Smooth muscle cell (in vitro differentiated cells): ENCODE results near the gene NCBP1. TPM values are rescaled to one million over a fixed set of nuclear protein-coding genes. Genes with fewer than 3 reads are reported as not detected.

Source experiments
- DNase-seq: peaks from one replicate; lab custom pipeline; 2025; ENCODE audit not compliant: unreplicated experiment; lab: John Stamatoyannopoulos, UW
- H2AFZ ChIP-seq: fragments of 200-600 bp; sonication (generic); 2 replicates; pipeline ENCODE4 v1.6.0; 2016; ENCODE audit warnings: antibody characterized with exemption, low read depth, mild to moderate bottlenecking
- H3F3A ChIP-seq: fragments of 200-600 bp; sonication (generic); 2 replicates; pipeline ENCODE4 v1.6.0; 2017; ENCODE audit warnings: antibody characterized with exemption, low read depth
- H3K27ac ChIP-seq: fragments of 200-600 bp; sonication (generic); 2 replicates; pipeline ENCODE4 v1.5.1; 2016; ENCODE audit warnings: low read depth, mild to moderate bottlenecking
- H3K27me3 ChIP-seq: fragments of 200-600 bp; sonication (generic); 2 replicates; pipeline ENCODE4 v1.6.1; 2016; ENCODE audit warnings: low read depth, mild to moderate bottlenecking
- H3K36me3 ChIP-seq: fragments of 200-600 bp; sonication (generic); 2 replicates; pipeline ENCODE4 v1.5.1; 2016; ENCODE audit warnings: low read depth
- H3K4me1 ChIP-seq: fragments of 200-600 bp; sonication (generic); 2 replicates; pipeline ENCODE4 v1.5.1; 2016; ENCODE audit warnings: low read depth
- H3K4me2 ChIP-seq: fragments of 200-600 bp; sonication (generic); 2 replicates; pipeline ENCODE4 v1.6.0; 2016; ENCODE audit warnings: mild to moderate bottlenecking
- H3K4me3 ChIP-seq: fragments of 200-600 bp; sonication (generic); 2 replicates; pipeline ENCODE4 v1.5.1; 2016; ENCODE audit warnings: mild to moderate bottlenecking
- H3K79me2 ChIP-seq: fragments of 200-600 bp; sonication (generic); 2 replicates; pipeline ENCODE4 v1.6.0; 2016; ENCODE audit warnings: low read depth, mild to moderate bottlenecking
- H3K9ac ChIP-seq: fragments of 200-600 bp; sonication (generic); 2 replicates; pipeline ENCODE4 v1.6.0; 2016; ENCODE audit warnings: low read depth
- H3K9me3 ChIP-seq: fragments of 200-600 bp; sonication (generic); replicated peaks from 2 replicates; pipeline ENCODE4 v1.5.1; 2016; ENCODE audit warnings: low read depth
- H4K20me1 ChIP-seq: fragments of 200-600 bp; sonication (generic); 2 replicates; pipeline ENCODE4 v1.6.0; 2016; ENCODE audit warnings: low read depth
- CTCF ChIP-seq: fragments of 200-600 bp; sonication (generic); IDR thresholded peaks from 2 replicates; pipeline ENCODE4 v1.5.1; 2017; ENCODE audit warnings: borderline replicate concordance, mild to moderate bottlenecking, antibody characterized with exemption; ENCODE audit not compliant: insufficient read depth, poor library complexity, severe bottlenecking
- WGBS: methylation state at CpG from one replicate; pipeline ENCODE4 v1.1.7; 2016; ENCODE audit warnings: low lambda C conversion rate; 5-methylcytosine and 5-hydroxymethylcytosine counted together
- polyA plus RNA-seq: library from polyadenylated mRNA; unstranded; fragments of >200 nt; fragmentation: Nextera tagmentation; extraction: Ambion mirVana; gene quantifications from 2 replicates; pipeline ENCODE4 v1.2.1, GENCODE V29; 2016
- total RNA-seq: library from RNA; depleted of rRNA; stranded (reverse); fragments of >200 nt; gene quantifications from 2 replicates; pipeline ENCODE4 v1.2.3, GENCODE V29; 2014

NCBP1 gene
- total and polyA plus RNA-seq, 2 experiments from 2014 or later, result 21.2 to 29.5 TPM

- peaks cover 12% of the 10 kb centered on the region for H3K36me3 ChIP-seq
- H2AFZ ChIP-seq, result no peak overlapping the region
- no peak overlapping the region for H3K27ac ChIP-seq
- H3K9ac ChIP-seq, result no peak overlapping the region
- peaks cover 19% of the 10 kb centered on the region for H4K20me1 ChIP-seq
- H3K79me2 ChIP-seq, result peaks cover 39% of the 10 kb centered on the region
- H3K9me3 ChIP-seq, result no peaks in the 10 kb centered on the region
- H3F3A ChIP-seq, result no peaks in the 10 kb centered on the region
- WGBS, result 67% methylated on average over 3 of the region's 3 CpGs
- DNase-seq, result no peak
- no peak for TF ChIP-seq CTCF
- H3K4me3 ChIP-seq, result no peak overlapping the region
- no peaks in the 10 kb centered on the region for H3K27me3 ChIP-seq
- H3K4me2 ChIP-seq, result no peak overlapping the region
- no peaks in the 10 kb centered on the region for H3K4me1 ChIP-seq
These were observed 8.0 kb upstream of the NCBP1 start for GRCh38 chr9:97625620-97626019.

- DNase-seq, result no peak
- no peak overlapping the region for H3K4me2 ChIP-seq
- peaks cover 54% of the 10 kb centered on the region for H3K79me2 ChIP-seq
- peaks cover 12% of the 10 kb centered on the region for H3K36me3 ChIP-seq
- no peak overlapping the region for H3K9ac ChIP-seq
- H3K27me3 ChIP-seq, result no peaks in the 10 kb centered on the region
- no peak overlapping the region for H3K27ac ChIP-seq
- no peak overlapping the region for H3K4me3 ChIP-seq
- TF ChIP-seq CTCF, result no peak
- peaks cover 19% of the 10 kb centered on the region for H4K20me1 ChIP-seq
- peaks cover 6% of the 10 kb centered on the region for H3K4me1 ChIP-seq
- no peak overlapping the region for H2AFZ ChIP-seq
- 80% methylated on average over 5 of the region's 5 CpGs for WGBS
- peaks cover 4% of the 10 kb centered on the region for H3F3A ChIP-seq
- H3K9me3 ChIP-seq, result no peaks in the 10 kb centered on the region
These were observed 6.0 kb upstream of the NCBP1 start for GRCh38 chr9:97627624-97628023.

GRCh38 chr9:97628668-97629067 is 5.0 kb upstream of the NCBP1 start:
- H3K27ac ChIP-seq, result no peak overlapping the region
- H3K9ac ChIP-seq, result no peak overlapping the region
- peaks cover 6% of the 10 kb centered on the region for H3K4me1 ChIP-seq
- no peak overlapping the region for H2AFZ ChIP-seq
- H4K20me1 ChIP-seq, result peaks cover 19% of the 10 kb centered on the region
- H3K4me2 ChIP-seq, result no peak overlapping the region
- peaks cover 4% of the 10 kb centered on the region for H3F3A ChIP-seq
- no peaks in the 10 kb centered on the region for H3K9me3 ChIP-seq
- no peaks in the 10 kb centered on the region for H3K27me3 ChIP-seq
- no peak for DNase-seq
- peaks cover 54% of the 10 kb centered on the region for H3K79me2 ChIP-seq
- TF ChIP-seq CTCF, result no peak
- H3K36me3 ChIP-seq, result peaks cover 12% of the 10 kb centered on the region
- WGBS, result 96% methylated on average over 3 of the region's 3 CpGs
- no peak overlapping the region for H3K4me3 ChIP-seq

- Histone ChIP-seq H3K36me3 (peaks cover 12% of the 10 kb centered on the region), H4K20me1 (peaks cover 19% of the 10 kb centered on the region), H2AFZ (no peak overlapping the region), H3K9ac (no peak overlapping the region), H3K27ac (no peak overlapping the region), H3K4me3 (no peak overlapping the region), H3F3A (peaks cover 9% of the 10 kb centered on the region), H3K9me3 (no peaks in the 10 kb centered on the region), H3K4me2 (no peak overlapping the region), H3K4me1 (peaks cover 6% of the 10 kb centered on the region), H3K79me2 (peaks cover 57% of the 10 kb centered on the region), H3K27me3 (no peaks in the 10 kb centered on the region)
- no peak for DNase-seq
- TF ChIP-seq CTCF, result no peak
These were observed 4.5 kb upstream of the NCBP1 start for GRCh38 chr9:97629156-97629555.
